NCI-H510A treated with DMSO at 0.1 percent for 48 hours (cell line): ENCODE results near the gene MTPN.

Experiments used
- DNase-seq: peaks from one replicate; lab custom pipeline; 2025; lab: John Stamatoyannopoulos, UW

Gene MTPN

DNA sequence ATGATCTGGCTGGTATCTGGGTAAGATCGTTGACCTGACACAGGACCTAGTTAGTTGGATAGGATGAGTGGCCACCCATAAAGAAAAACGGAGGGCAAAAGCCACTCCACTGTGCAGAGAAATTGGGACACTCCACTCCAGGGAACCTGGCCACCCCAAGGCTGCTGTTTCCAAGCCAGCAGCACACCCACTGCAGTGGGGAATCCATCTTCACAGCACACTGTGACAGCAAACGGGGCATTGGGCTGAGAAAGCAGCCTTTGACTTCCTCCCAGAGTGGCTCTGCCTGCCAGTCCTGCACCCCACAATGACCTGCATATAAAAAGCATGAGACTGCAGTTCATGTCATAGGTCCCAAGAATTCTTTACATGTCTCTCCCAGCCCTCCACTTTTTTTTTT, 52.9 kb downstream of the MTPN start:
- DNase-seq: no peak

DNA sequence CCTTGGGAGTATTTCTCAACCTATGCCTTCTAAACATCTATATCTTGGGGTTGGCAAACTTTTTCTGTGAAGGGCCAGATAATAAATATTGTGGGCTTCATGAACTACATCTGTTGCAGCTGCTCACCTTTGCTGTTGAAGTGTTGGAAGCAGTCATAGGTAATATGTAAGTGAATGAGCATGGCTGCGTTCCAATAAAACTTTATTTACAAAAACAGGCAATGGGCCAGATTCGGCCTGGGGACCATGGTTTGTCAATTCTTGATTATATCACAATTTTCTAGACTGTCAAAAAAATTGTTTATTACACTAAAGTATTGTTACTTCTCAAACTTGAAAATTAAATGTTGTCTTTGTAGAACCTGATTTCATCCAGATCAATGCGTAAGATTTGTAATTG, 54.9 kb downstream of the MTPN start:
- DNase-seq: no peak

DNA sequence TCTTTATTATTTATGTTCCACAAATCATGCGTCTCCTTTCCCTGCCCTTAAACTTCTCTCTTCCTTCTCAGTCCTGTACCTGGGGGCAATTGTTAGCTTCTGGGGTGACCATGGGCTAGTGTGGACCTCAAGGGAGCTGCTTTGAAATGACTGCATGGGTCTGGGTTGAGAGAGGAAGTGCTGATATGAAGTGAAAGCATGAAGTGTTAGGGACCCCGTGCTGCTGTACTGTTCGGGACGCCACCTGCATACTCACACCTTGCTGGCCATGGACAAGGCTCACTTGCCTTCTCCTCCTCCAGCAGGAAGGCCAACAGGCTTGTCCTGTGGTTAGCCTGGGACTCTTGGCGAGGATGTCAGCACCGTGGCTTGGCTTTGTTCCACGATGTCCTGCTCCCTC, 56.7 kb downstream of the MTPN start:
- DNase-seq: no peak

DNA sequence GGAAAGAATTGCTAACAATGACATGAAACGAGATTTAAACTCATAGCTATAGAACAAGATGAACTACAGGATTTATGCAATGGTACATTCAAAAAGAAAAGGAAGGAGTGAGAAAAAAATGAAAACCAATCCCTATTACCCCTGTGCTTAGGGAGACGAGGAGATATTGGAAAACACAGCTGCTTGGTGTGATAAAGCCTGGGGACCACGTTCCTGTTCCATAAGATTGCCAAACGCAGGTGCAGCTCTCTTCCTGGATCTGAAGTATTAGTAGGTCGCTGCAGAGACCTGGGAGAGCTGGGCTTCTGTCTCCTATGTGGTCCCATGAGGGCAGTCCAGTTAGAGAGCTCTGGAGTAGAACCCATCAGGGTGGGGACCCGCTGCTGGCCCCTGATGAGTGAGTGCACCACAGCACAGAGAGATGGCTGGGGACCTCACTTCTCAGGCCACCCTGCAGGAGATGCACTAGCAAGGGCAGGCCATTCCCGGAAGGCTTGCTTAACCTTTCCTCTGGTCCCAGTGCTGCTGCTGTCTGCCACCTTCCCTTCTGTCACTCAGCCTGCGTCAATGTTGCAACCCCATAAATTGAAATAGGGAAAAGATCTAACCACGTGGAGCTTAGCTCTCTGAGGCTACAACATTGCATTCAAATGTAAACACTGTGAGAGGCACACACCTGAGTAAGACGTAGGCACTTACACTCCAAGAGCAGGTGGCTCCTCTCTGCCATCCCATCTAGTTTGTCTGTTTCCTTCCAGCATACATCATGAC, 57.9 kb downstream of the MTPN start:
- DNase-seq: peak; percentile 82

DNA sequence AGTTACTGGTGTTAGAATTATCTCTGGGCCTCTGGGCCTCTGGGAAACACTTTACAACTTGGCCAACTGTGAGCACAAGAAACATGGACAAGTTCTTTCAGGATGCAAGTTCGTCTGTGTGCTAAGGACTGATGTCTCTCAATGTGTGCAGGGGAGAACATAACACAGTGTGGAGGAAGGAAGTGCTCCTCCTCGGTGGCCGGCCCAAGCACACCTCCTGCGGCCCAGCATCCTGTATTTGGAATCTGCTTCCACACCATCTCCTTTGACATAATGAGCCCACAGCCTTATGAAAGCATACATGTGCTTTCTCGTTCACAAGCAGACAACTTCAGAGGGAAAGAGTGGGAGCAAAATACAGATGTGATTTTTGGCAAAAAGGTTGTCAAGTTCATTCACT, 59.0 kb downstream of the MTPN start:
- no peak for DNase-seq

DNA sequence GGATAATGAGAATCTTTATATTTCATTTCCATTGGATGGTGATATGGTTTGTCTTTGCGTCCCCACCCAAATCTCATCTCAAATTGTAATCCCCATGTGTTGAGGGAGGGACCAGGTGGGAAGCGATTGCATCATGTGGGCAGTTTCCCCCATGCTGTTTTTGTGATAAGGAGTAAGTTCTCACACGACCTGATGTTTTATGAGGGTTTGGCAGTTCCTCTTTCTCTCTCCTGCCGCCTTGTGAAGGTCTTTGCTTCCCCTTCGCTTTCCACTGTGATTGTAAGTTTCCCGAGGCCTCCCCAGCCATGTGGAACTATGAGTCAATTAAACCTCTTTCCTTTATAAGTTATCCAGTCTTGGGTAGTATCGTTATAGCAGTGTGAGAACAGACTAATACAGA, 59.4 kb downstream of the MTPN start:
- no peak for DNase-seq

DNA sequence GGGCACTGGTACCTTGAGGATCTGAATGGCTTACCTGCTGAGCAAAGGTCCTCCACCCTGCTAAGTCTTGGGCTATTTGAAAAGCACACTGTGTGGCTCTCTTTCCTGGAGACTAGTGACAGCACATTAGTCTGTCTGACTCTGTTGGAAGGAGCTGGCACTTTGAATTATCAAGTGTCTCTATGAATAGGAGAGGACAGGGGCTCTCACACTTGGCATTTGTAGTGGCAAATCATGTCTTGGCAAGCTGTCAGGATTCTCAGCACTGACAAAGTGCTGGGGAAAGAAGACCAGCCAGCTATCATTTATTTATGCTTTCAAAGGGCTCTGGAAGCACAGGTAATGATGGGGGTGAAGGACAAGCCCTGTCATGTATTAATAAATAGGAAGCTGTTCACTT, 62.8 kb downstream of the MTPN start:
- DNase-seq: peak; percentile 9

DNA sequence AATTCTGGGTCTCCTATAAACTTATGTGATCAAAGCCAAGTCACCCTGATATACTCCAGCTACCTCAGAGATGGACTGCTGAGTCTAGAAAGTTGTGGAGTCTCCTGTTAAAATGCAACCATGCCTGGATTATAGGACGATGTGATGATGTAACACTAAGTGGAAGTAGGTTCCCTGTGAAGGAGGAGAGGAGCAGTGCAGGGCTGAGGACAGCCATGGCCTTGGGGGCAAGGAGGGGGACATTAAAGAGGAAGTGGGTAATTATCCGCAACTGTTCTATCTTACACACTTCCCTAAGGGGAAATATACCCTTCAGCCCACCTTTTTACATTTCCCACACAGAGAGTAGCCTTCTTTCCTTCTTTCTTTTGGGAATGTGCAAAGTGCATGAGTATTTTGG, 63.8 kb downstream of the MTPN start:
- no peak for DNase-seq

DNA sequence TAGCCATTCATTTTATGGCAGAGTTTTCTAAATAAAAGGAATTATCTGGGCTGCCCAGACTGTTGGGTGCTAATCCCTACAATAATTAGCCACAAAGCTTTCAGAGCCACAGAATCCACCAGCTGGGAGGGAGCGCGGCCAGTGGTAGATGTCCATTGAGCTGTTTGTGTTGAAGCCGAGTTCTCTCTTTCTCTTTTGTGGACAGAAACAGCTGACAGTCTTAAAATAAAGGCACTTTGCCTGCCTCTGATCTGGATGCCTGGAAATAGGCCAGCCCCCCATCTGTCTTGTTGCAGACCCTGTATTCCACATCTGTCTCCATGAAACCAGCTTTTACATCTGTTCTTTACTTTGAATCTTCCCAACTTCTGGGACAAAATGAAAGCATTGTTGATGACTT, 66.1 kb downstream of the MTPN start:
- no peak for DNase-seq

DNA sequence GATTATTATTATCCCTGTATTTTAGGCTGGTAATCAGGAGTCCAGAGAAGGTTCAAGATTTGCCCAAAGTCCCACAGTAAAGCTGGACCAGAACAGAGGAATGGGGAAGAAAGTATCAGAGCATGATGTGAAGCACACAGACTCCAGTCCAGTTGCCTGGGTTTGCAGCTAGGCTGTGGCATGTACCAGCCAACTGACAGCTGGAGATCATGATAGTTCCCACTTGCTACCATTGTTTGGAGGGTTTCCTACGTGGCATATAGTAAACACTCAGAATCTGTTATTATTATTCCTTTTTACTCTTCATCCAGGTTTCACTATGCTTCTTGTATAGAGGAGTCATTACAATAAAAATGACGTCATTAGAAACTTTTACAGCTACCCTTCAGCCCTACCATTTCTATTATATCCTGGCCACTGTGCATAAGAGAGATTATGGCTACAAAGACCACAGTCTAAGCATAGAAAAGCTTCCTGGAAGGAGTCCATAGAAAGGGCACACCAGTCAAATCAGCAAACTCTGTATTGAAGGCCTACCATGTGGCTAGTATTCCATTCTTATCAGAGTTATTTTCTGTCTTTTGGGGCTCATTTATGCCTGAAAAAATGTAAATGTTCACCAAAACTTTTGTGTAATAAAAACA, 66.6 kb downstream of the MTPN start:
- no peak for DNase-seq

DNA sequence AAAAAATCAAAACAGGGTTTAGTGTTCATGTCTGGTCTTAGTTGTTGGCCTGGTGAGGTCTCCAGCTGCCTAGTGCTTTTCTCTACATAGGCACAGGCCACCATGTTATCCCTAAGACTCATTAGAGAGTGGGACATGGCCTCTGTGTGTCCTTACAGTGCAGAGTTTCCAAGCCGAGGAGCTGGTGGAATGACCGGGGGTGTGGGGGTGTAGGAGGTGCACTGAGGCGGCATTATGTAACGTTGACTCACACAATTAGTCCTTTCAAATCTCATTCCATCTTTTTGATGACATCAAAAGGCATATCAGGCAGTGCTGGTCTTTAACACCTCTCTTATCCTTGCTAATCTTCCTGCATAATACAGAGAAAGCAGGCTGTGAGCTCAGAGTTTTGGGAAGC, 71.3 kb downstream of the MTPN start:
- DNase-seq: no peak

DNA sequence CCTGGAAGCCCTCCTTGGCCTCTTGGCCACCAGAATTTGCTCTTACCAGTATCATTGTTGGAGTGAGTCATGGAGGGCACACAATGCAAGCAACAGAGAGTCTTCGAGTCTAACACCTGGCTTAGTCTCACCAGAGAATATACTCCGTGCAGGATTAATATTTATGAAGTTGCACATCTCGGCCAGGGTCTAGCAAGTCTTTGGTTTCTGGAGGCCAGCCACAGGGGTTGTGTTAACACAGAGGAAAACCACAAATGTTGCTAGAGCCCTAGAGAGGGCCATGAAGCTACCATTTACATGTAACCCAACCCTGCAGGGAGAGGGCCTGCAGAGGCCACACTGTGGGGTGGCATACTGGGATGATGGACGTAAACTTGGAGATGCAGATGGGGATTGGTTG, 71.8 kb downstream of the MTPN start:
- no peak for DNase-seq

DNA sequence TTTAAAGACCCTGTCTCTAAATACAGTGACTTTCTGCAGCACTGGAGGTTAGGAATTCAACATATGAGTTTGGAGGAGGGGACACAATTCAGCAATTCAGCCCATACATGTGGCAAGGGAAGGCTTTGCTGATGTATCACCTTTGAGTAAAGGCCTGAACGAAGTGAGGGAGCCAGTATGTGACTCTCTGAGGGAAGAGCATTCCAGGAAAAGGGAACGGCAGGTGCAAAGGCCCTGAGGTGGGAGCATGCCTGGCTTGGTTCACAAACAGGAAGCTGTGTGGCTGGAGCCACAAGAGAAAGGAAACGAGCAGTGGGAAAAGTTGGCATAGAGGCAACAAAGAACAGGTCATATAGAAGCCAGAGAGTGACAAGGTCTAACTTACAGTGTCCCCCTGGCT, 72.9 kb downstream of the MTPN start:
- DNase-seq: no peak

DNA sequence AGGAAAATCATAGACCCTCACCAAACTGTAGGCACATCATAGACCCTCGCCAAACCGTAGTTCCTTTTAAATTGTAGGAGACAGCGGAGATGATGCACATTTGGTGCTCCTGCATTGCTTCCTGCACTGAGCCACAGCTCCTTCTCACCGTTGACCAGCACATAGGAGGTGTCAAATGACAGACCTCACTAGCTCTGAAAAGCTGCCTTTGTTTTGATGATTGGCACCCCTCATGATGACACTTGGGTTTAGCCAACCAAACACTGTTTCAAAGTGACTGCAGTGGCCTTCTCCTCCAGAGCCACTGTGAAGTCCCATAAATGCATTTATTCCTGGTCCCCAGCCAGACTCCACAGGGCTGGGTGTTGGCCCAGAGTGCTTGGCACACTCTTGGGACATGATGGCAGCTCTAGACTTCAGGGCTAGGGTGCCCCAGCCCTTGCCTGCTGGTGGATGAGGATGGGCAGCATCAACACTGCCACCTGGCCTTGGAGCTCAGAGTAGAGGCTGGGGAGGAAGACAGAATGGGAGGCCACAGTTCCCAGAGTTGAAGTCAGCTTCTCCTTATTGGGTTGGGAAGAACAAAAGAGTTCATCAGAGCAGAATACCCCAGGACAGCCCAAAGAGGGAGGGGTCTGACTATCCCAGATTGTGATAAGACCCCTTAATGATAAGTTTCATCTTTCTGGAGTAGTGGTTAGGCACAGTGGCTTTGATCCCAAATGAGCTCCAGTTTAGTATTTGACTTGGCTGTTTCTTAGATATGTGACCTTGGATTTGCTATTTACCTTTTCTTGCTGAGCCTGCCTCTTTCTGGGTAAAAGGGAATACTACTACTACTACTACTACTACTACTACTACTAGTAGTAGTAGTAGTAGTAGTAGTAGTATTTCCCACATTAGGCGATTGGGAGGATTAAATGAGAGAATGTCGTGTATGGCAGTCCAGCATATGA, 75.3 kb downstream of the MTPN start:
- DNase-seq: peak; percentile 9

DNA sequence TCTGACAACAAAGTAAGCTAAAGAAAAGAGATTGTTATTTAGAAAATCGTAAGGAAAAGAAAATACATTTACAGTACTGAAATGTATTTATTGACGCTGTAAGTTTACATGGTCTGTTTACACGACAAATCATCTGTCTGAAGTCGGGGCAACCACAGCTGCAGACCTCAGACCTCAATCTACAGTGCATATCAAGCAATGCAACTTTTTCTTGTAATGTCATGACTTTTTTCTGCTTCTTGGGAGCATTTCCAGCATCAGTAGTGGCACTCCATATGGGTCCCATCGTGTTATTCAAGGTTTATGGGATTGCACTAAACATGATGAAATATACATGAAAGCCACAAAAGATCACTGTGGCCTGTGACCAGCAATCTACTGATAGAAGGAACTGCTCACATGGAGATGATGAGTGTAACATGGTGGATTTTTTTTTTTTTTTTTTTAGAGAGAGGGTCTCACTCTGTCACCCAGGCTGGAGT, 77.1 kb downstream of the MTPN start:
- DNase-seq: no peak

DNA sequence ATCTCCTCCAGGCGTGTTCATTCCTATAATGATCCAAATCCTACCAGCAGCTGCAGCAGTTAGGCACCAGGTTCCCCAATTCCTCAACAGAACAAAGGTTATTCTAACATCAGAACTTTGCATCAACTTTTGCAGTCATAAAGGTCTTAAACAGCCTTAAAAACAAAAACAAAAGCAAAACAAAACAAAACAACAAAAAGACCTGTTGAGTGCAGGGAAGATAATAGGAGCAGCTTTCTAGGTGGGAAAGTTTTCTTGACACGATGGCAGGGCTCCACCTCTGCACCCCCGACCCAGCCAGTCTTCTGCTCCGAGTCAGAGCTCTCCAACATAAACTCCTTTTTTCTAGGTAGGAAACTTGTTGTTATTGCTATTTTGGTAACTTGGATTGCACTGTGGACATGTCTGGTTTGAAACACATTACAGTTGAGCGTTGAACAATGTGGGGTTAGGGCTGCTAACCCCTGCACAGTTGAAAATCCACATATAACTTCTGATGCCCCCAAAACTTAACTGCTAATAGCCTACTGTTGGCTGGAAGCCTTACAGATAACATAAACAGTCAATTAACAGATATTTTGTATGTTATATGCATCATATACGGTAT, 77.6 kb downstream of the MTPN start:
- DNase-seq: no peak

DNA sequence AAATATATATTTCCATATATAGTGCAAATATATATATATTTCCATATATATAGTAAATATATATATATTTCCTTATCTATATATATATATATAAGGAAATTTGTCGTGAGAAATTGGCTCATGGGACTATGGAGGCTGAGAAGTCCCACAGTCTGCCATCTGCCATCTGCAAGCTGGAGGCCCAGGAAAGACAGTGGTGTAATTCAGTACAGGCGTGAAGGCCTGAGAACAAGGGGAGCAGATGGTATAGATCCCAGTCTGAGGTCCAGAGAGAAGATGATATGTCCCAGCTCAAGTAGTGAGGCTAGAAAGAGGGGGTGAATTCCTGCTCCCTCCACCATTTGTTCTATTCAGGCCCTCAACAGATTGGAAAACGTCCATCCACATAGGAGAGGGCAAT, 78.9 kb downstream of the MTPN start:
- no peak for DNase-seq

DNA sequence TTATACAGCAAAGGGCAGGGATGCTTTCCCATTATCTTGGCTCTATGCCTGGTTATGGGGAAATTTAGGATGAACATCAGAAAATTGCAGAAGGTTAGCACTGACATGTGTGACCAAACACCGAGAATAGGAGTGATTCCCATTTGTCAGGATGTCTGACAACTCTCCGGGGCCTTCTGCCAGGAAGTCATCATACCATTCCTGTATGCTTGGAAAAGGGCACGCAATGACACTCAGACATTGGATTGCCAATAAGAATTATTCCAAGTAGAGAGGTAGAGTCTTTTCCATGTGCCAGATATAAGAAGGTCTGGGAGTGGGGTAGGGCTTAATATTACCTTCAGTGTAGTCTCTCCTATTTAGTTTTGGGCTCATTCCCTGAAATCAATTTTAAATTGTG, 82.3 kb downstream of the MTPN start:
- DNase-seq: no peak

DNA sequence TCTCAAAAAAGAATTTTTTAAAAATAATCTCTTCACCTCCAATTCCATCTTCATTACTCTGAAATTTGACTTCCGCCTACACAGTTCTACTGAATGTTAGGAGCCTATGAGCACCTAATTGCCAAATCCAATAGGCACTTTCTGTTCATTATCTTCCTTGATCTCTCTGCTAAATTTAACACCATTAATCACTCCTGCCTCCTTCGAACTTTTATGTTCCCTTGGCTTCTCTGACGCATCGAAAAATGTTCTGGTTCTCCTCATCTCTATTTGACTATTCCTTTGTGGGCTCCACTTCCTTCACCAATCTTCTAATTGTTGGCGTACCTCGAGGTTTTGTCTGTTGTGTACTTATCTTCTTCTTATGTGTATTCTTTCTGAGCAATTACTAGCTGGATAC, 87.3 kb downstream of the MTPN start:
- no peak for DNase-seq

DNA sequence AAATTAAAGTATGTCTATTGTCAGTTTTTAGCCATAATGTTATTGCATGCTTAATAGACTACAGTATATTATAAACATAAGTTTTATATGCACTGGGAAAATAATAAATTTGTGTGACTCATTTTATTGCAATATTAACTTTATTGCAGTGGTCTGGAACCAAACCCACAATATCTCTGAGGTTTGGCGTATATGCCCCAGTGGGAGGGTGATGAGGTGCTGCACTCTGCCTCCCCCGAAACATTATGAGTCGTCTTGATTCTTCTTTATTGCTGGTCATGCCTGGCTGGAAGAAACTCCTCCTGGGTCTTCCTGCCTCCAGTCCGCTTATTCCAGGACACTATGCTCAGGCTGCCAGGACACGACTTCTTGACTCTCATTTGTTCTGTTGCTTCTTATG, 88.4 kb downstream of the MTPN start:
- DNase-seq: no peak

DNA sequence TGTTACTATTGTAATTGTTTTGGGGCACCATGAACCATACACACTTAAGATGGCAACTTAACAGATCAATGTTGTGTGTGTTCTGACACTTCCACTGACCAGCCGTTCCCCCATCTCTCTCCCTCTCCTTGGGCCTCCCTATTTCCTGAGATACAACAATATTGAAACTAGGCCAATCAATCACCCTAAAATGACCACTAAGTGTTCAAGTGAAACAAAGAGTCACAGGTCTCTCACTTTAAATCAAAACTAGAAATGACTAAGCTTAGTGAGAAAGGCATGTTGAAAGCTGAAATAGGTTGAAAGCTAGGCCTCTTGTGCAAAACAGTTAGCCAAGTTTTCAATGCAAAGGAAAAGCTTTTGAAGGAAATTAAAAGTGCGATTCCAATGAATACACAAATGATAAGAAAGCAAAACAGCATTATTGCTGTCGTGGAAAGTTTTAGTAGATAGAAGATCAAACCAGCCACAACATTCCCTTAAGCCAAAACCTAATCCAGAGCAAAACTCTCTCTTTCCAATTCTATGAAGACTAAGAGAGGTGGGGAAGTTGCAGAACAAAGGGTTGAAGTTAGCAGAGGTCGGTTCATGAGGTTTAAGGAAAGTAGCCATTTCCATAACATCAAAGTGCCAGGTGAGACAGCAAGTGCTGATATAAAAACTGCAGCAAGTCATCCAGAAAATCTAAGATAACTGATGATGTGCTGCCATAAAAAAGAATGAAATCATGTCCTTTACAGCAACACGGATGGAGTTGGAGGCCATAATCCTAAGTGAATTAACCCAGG, 90.6 kb downstream of the MTPN start:
- DNase-seq: no peak
